ENCODE data around the gene CEBPA. TPM values are rescaled to one million over a fixed set of nuclear protein-coding genes. Genes with fewer than 3 reads are reported as not detected.
"Not testable (repeated sequence)": the region's sequence is repeated elsewhere in the genome, so short reads cannot be mapped to it uniquely, and the experiment has no call there.

The CEBPA gene
- total RNA-seq, 2 experiments from 2014 or later, result 0.84 to 1.4 TPM

GRCh38 chr19:33317517-33317916, 15.2 kb upstream of the CEBPA start:
- Mint-ChIP-seq H3K27ac (no peak overlapping the region), H3K27me3 (peaks cover 38% of the 10 kb centered on the region), H3K36me3 (ENCODE audit: low read depth) (no peaks in the 10 kb centered on the region), H3K4me3 (no peak overlapping the region), H3K4me1 (ENCODE audit: low read depth) (no peaks in the 10 kb centered on the region), H3K9me3 (peaks cover 12% of the 10 kb centered on the region)
- no peaks in the 10 kb centered on the region for H3K36me3 ChIP-seq (ENCODE audit: insufficient read depth, low read length)
- peaks cover 0 to 3% of the 10 kb centered on the region in 2 experiments for H3K9me3 ChIP-seq (ENCODE audit: control insufficient read depth in 1 of 2, insufficient read depth in 1 of 2, low read length in 2 of 2)
- intact Hi-C loops (cut with DNase I, micrococcal nuclease), result no loop called here
- H3K4me3 ChIP-seq (ENCODE audit: low read length), result no peak overlapping the region
- no peak overlapping the region for H3K27ac ChIP-seq (ENCODE audit: low read depth in 1 of 2, low read length in 2 of 2)
- no peak for DNase-seq
- POLR2A ChIA-PET, result no interaction called here
- TF ChIP-seq CTCF (IDR thresholded peaks at IDR 0.05), result no peak
- no peak for ATAC-seq (ENCODE audit: poor library complexity)
- CTCF ChIA-PET, result no interaction called here
- no peaks in the 10 kb centered on the region for H3K4me1 ChIP-seq (ENCODE audit: insufficient read depth, low read length)
- H3K27me3 ChIP-seq (ENCODE audit: control insufficient read depth in 1 of 2, insufficient read depth in 2 of 2, low read length in 2 of 2), result no peaks in the 10 kb centered on the region

GRCh38 chr19:33316541-33317264, 14.4 kb upstream of the CEBPA start:
- TF ChIP-seq CTCF (IDR thresholded peaks at IDR 0.05), result no peak
- no peak overlapping the region for H3K27ac Mint-ChIP-seq
- Histone ChIP-seq H3K9me3 (ENCODE audit: control insufficient read depth in 1 of 2, insufficient read depth in 1 of 2, low read length in 2 of 2) (peaks cover 0 to 3% of the 10 kb centered on the region in 2 experiments), H3K36me3 (ENCODE audit: insufficient read depth, low read length) (no peaks in the 10 kb centered on the region), H3K4me3 (ENCODE audit: low read length) (no peak overlapping the region), H3K27ac (ENCODE audit: low read depth in 1 of 2, low read length in 2 of 2) (no peak overlapping the region), H3K27me3 (ENCODE audit: control insufficient read depth in 1 of 2, insufficient read depth in 2 of 2, low read length in 2 of 2) (peaks cover 0 to 4% of the 10 kb centered on the region in 2 experiments), H3K4me1 (ENCODE audit: insufficient read depth, low read length) (no peaks in the 10 kb centered on the region)
- CTCF ChIA-PET, result no interaction called here
- no peak overlapping the region for H3K4me3 Mint-ChIP-seq
- H3K27me3 Mint-ChIP-seq, result peaks cover 41% of the 10 kb centered on the region
- DNase-seq (no peak), ATAC-seq (ENCODE audit: poor library complexity) (no peak)
- POLR2A ChIA-PET, result no interaction called here
- H3K9me3 Mint-ChIP-seq, result peaks cover 12% of the 10 kb centered on the region
- intact Hi-C loops (cut with DNase I, micrococcal nuclease), result no loop called here
- no peaks in the 10 kb centered on the region for H3K36me3 Mint-ChIP-seq (ENCODE audit: low read depth)
- no peaks in the 10 kb centered on the region for H3K4me1 Mint-ChIP-seq (ENCODE audit: low read depth)

- DNase-seq; H3K9me3 Mint-ChIP-seq; POLR2A ChIA-PET; H3K4me3 ChIP-seq (ENCODE audit: low read length); H3K4me1 Mint-ChIP-seq (ENCODE audit: low read depth); H3K36me3 ChIP-seq (ENCODE audit: insufficient read depth, low read length); H3K27me3 ChIP-seq (ENCODE audit: control insufficient read depth in 1 of 2, insufficient read depth in 2 of 2, low read length in 2 of 2); intact Hi-C loops (cut with DNase I, micrococcal nuclease); H3K36me3 Mint-ChIP-seq (ENCODE audit: low read depth); H3K27ac ChIP-seq (ENCODE audit: low read depth in 1 of 2, low read length in 2 of 2); H3K27ac Mint-ChIP-seq; H3K9me3 ChIP-seq (ENCODE audit: control insufficient read depth in 1 of 2, insufficient read depth in 1 of 2, low read length in 2 of 2); CTCF ChIA-PET; ATAC-seq (ENCODE audit: poor library complexity); H3K4me3 Mint-ChIP-seq; H3K4me1 ChIP-seq (ENCODE audit: insufficient read depth, low read length): not testable (repeated sequence)
- peaks cover 48% of the 10 kb centered on the region for H3K27me3 Mint-ChIP-seq
These were observed 10.5 kb upstream of the CEBPA start for GRCh38 chr19:33312808-33313207.

- Mint-ChIP-seq H3K4me3 (no peak overlapping the region), H3K27ac (no peak overlapping the region), H3K27me3 (peaks cover 54% of the 10 kb centered on the region), H3K9me3 (no peaks in the 10 kb centered on the region), H3K36me3 (ENCODE audit: low read depth) (no peaks in the 10 kb centered on the region), H3K4me1 (ENCODE audit: low read depth) (no peaks in the 10 kb centered on the region)
- Histone ChIP-seq H3K36me3 (ENCODE audit: insufficient read depth, low read length) (no peaks in the 10 kb centered on the region), H3K9me3 (ENCODE audit: control insufficient read depth in 1 of 2, insufficient read depth in 1 of 2, low read length in 2 of 2) (no peaks in the 10 kb centered on the region), H3K4me3 (ENCODE audit: low read length) (no peak overlapping the region), H3K4me1 (ENCODE audit: insufficient read depth, low read length) (no peaks in the 10 kb centered on the region), H3K27me3 (ENCODE audit: control insufficient read depth in 1 of 2, insufficient read depth in 2 of 2, low read length in 2 of 2) (peaks cover 0 to 4% of the 10 kb centered on the region in 2 experiments), H3K27ac (ENCODE audit: low read depth in 1 of 2, low read length in 2 of 2) (no peak overlapping the region)
- ATAC-seq (ENCODE audit: poor library complexity) (no peak), DNase-seq (no peak)
- CTCF ChIA-PET, result no interaction called here
- TF ChIP-seq CTCF (IDR thresholded peaks at IDR 0.05), result no peak
- intact Hi-C loops (cut with DNase I, micrococcal nuclease), result no loop called here
- POLR2A ChIA-PET, result no interaction called here
These were observed 9.7 kb upstream of the CEBPA start for GRCh38 chr19:33312065-33312464.

Data from CD4-positive, alpha-beta T cell (primary cell).